ENCODE measurements around the gene KCNQ5.

Gene KCNQ5

GRCh38 chr6:72683797-72684196 lies 61.9 kb downstream of the KCNQ5 start:
- no peak for DNase-seq

GRCh38 chr6:72689107-72689954 lies 67.5 kb downstream of the KCNQ5 start:
- DNase-seq: no peak

- no peak for DNase-seq
Measured at GRCh38 chr6:72691249-72691648, 69.4 kb downstream of the KCNQ5 start.

GRCh38 chr6:72696055-72696454 lies 74.2 kb downstream of the KCNQ5 start:
- no peak for DNase-seq

- DNase-seq: no peak
Measured at GRCh38 chr6:72699159-72699558, 77.3 kb downstream of the KCNQ5 start.

GRCh38 chr6:72702421-72702820 lies 80.6 kb downstream of the KCNQ5 start:
- no peak for DNase-seq

- no peak for DNase-seq
Measured at GRCh38 chr6:72703093-72703492, 81.2 kb downstream of the KCNQ5 start.

- DNase-seq: no peak
Measured at GRCh38 chr6:72704979-72705378, 83.1 kb downstream of the KCNQ5 start.

GRCh38 chr6:72709431-72709830 lies 87.6 kb downstream of the KCNQ5 start:
- no peak for DNase-seq

- no peak for DNase-seq
Measured at GRCh38 chr6:72711731-72712130, 89.9 kb downstream of the KCNQ5 start.

GRCh38 chr6:72712910-72713309 lies 91.0 kb downstream of the KCNQ5 start:
- DNase-seq: no peak

GRCh38 chr6:72715119-72715518 lies 93.3 kb downstream of the KCNQ5 start:
- no peak for DNase-seq

GRCh38 chr6:72716916-72717315 lies 95.1 kb downstream of the KCNQ5 start:
- DNase-seq: no peak

GRCh38 chr6:72720464-72720863 lies 98.6 kb downstream of the KCNQ5 start:
- DNase-seq: no peak

- no peak for DNase-seq
Measured at GRCh38 chr6:72721346-72721745, 99.5 kb downstream of the KCNQ5 start.

GRCh38 chr6:72724545-72724944 lies 102.7 kb downstream of the KCNQ5 start:
- no peak for DNase-seq

GRCh38 chr6:72728706-72729343 lies 107.0 kb downstream of the KCNQ5 start:
- DNase-seq: no peak

- DNase-seq: no peak
Measured at GRCh38 chr6:72733045-72733444, 111.2 kb downstream of the KCNQ5 start.

GRCh38 chr6:72738091-72738490 lies 116.2 kb downstream of the KCNQ5 start:
- no peak for DNase-seq

- no peak for DNase-seq
Measured at GRCh38 chr6:72739368-72739779, 117.5 kb downstream of the KCNQ5 start.

- DNase-seq: no peak
Measured at GRCh38 chr6:72740135-72740534, 118.3 kb downstream of the KCNQ5 start.

- DNase-seq: no peak
Measured at GRCh38 chr6:72741083-72741482, 119.2 kb downstream of the KCNQ5 start.

GRCh38 chr6:72742001-72742673 lies 120.3 kb downstream of the KCNQ5 start:
- no peak for DNase-seq

- DNase-seq: no peak
Measured at GRCh38 chr6:72746276-72746675, 124.4 kb downstream of the KCNQ5 start.
